GF-D8 (cell line): ENCODE measurements around the gene UBE2U.
A peak's percentile ranks its signal among the peaks of the same experiment; 100 is the strongest.

ENCODE experiments used
- DNase-seq: peaks from one replicate; lab custom pipeline; 2025; lab: John Stamatoyannopoulos, UW

Gene UBE2U, protein sequence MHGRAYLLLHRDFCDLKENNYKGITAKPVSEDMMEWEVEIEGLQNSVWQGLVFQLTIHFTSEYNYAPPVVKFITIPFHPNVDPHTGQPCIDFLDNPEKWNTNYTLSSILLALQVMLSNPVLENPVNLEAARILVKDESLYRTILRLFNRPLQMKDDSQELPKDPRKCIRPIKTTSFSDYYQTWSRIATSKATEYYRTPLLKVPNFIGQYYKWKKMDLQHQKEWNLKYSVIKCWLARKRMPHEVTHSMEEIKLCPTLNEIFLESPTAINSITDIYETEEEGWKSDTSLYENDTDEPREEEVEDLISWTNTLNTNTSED

DNA sequence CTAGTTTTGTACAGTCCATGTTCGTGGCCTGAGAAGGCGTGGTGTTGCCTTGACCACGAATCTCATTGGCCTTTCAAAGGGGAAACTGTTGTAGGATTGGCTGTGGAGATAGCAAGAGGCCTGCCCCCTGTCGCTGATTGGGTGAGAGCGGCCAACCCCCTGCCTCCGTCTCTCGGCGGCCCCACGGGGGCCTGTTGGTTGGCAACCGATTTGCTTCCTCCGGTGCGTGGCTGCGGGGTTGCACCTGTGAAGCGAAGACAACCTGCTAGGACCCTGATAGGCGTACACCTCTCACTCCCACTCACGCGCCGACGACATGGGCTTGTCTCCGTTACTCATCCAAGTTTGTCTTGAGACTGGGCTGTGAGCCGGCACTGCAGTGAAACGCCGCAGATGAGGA is at the start of gene UBE2U:
Gene UBE2U, plus strand, starts transcription at position 204 of the 400 bp plus-strand sequence. CDS start 428 bp downstream, outside the sequence.
- DNase-seq, result no peak

DNA sequence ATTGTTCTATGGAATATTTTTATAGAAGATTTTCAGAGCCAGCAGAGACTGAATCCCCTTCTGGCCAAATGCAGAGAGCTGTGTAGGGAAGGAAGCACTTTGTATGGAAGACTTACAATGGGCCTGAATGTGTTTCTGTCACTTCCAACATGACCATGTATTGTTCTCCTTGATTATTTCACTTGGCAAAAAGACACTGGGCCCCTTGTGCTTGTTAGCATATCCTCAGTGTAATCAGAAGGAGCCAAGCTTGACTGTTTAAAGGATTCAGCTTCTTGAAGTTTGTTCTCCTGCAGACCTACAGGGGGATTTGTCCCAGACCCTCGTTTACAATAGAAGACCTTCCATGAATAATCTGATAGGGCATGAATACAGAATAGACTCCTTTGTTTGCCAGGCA is 48.1 kb upstream of the UBE2U start:
- DNase-seq, result no peak

DNA sequence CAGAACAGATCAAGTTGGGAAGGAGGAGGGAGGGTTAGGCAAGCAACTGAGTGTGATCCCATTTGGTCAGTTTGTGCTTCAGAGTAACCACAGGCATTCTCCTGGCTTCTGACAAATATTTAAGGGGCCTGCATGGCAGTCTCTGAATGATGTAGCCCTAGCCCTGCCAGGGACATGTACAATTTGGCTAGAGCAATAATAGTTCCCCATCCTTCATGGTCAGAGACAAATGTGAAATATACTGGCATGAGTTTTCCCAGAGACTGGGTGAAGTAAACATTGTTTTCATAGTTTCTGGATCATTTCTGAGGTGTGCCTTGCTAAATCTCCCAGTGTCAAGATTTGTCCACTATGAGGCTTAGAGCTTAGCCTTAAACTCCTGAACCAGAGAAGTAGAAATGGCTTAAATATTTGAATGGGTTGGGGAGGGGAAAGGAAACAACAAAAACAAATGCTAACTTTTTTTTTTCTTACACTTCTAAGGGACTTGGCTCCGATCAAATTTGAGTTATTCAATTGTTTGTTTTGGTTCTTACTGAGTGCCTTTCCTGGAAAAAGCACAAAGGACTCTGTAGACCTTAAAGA is 42.0 kb upstream of the UBE2U start:
- DNase-seq, result no peak

DNA sequence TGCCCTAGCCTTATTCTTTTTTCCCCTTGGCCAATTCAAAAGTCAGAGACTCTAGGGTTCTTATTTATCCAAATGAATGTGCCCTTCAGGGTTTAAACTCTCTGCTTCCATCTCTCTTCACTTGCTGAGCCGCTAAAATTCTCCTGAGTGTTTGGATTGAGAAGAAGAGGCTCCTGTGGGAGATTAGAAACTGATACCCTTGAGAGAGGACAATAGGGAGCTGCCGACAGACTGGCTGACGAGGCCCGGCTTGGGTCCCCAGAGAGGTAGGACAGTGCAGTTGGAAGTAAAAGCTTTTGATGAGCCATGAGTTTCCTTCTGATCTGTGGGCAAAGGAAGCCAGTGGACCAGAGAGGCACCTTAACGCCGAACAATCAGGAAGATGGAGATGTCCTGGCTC is 41.3 kb upstream of the UBE2U start:
- no peak for DNase-seq

DNA sequence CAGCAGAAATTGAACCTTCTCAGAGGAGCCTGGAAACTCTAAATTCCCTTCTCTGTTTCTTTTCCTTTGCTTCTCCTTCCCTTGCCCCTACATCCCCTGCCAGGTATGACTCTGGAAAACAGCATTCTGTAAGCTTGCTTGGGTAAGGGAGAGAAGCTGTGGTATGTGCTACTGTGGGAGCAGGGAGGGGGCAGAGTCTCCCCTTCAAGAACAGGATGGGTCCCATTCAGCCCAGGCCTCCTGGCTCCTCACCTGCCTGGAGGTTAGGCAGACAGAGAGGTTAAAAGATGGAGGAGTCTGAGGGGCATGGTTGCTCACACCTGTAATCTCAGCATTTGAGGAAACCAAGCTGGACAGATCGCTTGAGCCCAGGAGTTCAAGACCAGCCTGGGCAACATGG is 40.6 kb upstream of the UBE2U start:
- no peak for DNase-seq

DNA sequence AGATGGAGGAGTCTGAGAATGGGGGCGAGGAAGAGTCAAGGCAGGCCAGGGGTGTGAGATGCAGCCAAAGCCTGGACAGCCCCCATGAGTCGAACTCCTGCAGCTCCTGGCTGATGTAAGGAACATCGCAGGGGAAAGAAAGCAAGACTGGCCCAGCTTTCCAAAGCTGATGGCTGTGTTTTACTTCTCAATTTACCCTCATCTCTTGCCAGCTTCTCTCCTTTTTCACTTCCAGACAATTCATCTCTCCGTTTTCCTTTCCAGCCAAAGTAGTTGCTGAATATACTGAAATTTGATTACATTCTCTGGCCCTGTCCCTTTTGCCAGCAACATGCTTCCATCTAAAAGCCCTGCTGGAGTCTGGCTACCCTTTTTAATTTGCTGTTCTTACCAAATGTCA is 40.0 kb upstream of the UBE2U start:
- no peak for DNase-seq

DNA sequence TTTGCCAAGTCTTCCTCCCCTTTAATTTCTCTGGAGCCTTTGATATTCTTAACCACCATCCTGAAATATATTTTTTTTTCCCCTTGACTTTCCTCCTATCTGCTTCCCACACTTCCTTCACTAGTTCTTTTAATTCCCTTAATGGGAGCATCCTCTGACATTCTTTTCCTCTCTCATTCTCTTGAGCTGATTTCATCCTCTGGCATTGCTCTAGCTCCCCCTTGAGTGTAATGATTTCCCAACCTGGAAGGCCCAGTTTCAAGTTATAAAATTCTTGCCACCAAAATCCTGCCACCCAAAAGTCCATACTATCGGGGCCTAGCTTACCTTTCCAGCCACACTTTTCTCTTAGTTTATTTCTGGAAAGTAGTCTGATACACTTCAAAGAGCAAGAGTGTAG is 39.5 kb upstream of the UBE2U start:
- no peak for DNase-seq

DNA sequence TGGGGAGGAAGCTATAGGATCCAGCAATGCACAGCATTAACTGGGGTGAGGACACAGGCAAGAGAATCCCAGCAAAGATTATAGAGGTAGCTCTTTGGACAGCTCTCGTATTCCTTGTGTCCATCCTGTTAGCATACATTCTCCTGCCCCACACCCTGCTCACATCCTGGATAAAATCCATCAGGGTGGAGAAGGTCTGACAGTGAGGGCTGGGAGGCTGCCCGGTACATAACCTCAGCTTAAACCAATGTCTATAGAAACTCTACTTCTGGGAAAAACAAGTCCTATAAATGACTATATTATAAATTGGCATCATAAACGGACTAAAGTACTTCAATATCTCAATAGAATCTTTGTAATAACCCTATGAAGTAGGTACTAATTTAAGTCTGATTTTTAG is 36.8 kb upstream of the UBE2U start:
- no peak for DNase-seq

DNA sequence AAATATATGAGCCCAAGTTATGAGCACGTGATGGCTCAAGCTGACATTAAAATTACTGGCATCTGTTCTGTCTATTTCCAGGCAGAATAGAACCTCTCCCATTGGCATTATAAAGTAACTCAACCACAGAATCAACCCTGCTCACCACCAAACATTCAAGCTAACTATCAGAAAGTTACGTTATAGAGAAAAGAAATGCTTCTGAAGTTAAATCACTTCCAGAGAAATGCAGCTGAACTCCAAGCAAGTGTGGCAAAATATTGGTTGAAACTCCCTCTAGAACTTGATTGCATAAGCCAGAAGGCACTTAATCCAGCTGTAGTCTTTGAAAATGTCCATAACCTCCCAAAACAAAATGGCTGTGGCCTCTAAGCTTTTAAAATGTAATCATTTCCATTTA is 36.2 kb upstream of the UBE2U start:
- DNase-seq, result no peak

DNA sequence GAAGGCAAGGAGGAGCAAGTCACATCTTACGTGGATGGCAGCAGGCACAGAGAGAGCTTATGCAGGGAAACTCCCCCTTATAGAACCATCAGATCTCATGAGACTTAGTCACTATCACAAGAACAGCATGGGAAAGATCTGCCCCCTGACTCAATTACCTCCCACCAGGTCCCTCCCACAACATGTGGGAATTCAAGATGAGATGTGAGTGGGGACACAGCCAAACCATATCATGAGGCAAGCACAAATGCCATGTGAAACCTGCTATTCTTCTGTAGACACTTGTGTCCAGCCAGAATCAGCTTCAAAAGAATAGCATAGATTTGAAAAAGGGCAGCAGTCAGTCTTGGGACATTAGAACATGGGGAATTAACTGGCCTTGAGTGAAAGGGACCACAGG is 32.2 kb upstream of the UBE2U start:
- DNase-seq, result no peak

DNA sequence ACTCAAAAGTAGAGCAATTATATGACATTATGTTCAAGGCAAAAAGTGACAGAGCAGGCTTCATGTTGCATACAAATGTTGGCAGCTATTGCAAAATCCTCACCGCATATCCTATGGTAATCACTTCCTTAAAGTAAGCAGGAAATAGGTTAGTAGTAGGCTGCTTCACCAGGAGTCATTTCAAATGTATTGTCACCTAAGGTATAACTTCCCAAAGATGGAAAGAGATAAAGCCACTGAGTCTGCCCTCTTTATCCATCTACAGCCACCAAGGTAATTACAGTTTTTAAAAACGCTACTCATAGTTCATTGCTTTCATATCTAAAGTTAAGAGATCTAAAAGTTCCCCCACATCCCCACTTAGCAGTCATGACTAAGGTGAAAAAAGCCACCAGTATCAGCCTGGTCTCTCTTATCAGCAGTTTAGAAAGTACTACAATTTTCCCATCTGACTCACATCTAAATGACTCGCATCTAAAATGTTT is 31.6 kb upstream of the UBE2U start:
- peak; percentile 62 for DNase-seq

DNA sequence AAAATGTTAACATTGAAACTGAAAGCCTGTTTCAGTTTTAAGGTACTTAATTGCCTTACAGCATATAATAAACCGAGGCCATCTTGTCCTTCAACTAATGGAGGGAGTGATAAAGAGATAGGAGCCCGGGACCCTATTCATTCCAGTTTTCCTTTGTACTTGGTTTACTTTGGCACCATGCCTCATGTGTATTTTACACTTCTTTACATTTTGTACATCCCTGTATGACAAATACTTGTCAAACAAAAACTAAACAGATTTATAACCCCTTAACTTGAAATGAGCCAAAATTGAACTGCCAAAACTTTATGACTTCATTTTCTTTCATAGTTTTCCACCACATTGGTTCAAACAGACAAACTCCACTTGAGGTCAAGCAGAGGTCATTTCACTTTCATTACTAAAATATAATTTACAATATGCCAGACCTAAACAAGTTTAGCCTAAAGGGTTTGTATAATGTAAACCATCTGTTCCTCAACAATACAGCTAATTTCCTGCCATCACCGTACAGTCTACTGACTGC is 30.9 kb upstream of the UBE2U start:
- DNase-seq, result no peak

DNA sequence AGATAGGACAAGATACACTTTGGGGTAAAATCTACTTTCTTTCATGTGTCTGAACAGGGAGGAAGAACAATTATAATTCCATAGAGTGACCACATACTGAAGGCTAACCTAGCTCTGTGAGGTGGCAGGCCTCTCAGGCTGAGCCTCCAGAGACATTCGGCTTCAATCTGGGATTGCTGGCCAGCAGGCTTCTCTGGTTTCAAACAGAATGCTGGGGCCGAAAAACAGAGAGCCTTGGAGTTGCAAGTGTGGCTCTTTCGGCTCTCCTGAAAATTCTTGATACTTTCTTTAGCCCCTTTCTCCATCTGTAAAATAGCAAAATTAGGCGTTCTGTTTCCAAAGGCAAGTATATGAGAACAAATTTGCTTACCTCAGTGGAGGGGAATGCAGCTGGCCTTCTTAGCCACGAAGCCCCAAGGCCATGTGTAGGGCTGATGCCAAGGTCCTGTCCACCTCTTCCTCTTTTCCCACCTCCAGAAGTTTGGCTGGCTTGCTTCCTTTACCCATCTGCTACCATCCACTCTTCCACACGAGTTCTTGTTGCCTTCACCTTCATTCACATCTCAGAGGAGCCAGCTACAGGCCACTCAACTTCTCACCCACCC is 30.0 kb upstream of the UBE2U start:
- DNase-seq, result no peak

DNA sequence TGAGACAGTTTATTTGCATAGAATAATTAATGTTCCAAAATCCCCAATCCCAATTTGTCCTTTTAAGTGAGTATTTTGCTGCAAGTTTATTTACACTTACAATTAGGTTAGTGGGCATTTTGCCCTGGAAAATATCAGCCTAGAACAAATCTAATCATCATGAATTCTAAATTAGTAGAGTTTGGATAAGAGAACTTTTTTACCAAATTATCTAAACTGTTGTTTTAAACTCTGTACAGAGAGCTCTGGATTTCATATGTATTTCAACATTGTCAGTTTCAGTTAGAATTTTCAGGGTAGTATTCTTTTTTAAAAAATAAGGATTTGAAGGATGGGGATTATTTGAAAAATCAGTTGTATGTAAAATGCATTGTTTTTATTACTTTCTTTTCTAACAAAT is 27.8 kb upstream of the UBE2U start:
- DNase-seq, result no peak

DNA sequence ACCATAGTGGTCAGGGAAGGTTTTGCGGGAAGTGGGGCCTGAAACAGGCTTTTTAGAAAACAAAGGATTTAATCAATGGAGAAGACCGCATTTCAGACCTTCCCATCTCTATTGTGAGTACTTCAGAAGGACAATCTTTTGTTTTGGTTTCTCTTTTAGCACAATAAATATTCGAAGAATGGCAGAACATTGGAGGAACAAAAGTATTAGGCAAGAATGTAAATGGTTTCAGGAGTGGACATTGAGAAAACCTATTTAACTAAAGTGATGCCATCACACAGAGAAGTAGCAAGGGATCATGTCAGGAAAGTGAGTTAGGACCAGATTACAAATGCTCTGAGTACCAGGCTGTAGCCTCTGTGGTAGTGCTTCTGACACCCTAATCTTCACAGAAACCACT is 26.8 kb upstream of the UBE2U start:
- DNase-seq, result no peak

DNA sequence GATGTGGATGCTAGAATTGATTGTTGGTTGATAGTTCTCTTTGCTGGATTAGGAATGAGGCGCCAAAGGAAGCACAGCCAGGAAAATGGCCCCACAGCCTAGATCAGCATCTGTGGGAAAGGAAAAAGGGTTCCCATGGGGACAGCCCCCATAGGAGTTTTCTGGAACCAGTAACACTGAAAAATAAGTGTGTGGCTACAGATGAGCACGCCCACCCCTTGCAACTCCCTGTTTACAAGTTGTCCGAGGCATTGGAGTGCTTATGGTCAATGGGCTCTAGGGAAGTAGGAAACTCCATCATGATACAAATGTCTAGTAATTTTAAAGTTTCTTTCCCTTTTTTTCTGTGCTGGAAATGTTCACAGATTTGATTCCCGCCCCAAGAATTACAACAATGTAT is 23.8 kb upstream of the UBE2U start:
- no peak for DNase-seq

DNA sequence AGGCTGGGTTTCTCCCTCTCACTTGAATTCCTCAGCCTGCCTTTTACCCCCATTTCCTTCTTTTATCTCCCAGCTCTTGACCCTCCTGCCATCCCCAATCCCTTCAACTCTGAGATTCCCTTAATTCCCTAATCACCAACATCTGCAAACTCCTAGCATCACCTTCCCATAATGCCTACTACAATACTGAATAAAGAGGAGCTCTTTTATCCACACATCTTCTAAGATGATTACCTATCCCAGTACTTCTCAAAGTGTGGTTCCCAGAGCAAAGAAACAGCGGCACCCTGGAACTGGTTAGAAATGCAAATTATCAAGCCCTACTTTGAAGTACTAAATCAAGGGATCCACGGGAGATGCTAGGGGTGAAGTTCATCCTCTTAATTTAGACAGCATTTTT is 21.2 kb upstream of the UBE2U start:
- no peak for DNase-seq

DNA sequence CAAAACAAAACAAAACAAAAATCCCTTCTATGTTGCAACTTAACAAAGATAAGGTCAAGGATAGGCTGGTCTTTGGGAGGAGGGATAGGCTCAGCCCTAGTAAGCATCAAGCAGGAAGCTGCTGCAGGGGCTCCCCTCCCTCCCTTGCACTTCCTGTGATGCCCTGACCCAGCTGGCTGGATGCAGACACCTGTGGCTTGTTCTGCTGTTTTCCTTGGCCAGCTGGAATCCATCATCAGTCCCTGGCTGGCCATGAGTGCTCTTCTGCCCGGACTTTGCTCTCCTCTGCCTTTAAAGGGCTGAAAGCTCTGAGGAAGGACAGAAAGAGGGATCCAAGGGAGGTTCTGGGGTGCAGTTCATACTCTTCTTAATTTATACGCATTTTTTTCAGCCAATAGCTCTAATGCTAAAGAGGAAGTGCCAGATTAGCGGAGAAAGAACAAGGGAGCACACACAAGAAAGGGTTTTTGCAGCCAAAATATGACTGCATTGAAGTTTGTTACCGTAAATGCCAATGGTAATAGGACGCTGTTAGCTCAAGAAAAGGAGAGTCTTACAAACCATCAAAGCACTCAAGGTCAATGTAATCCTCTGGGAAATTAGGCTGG is 19.9 kb upstream of the UBE2U start:
- no peak for DNase-seq

DNA sequence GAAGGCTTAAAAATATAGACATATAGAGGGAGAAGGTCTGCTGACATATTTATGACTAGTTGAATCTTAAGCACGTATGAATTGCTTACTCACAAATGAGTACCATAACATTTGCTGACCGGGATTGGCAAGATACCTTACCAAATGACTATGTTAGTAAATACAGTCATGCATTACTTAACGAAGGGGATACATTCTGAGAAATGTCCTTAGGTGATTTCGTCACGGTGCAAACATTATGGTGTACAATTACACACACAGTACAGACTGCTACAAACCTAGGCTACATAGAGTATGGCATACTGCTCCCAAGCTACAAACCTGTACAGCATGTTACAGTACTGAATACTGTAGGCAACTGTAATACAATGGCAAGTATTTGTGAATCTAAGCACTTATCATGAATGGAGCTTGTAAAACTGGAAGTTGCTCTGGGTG is 19.4 kb upstream of the UBE2U start:
- DNase-seq, result no peak

DNA sequence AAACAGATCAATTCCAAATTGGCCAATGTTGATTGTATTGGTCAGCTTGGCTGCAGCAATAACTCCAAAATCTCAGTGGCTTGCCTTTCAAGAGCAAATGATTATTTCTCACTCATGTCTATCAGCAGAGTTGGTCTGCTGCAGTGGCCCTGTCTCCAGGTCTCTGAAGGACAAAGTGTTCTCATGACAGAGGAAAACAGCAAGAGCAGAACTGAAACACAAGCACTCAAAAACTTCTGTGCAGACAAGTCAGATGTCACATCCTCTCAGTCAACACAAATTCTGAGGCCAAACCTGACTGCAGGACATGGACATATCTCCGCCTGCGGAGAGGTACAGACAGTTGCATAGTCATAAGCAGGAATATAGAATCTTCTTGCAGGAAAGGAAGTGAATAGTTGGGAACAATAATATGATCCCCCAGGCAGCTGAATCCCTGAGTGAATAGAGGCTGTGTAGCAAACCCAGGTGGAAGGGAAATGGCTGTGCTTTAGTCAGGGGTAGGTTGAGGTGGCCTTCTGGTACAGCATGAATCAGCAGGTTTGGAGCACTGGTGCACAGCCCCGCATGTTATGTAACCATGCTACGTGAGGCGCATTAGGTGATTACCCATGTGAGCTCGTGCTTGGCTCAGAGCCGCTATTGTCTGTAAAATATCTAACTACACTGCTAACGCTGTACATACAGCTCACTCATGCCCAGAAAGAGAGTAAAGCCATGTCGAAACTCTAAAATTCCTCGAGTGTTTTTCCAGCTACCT is 17.1 kb upstream of the UBE2U start:
- no peak for DNase-seq

DNA sequence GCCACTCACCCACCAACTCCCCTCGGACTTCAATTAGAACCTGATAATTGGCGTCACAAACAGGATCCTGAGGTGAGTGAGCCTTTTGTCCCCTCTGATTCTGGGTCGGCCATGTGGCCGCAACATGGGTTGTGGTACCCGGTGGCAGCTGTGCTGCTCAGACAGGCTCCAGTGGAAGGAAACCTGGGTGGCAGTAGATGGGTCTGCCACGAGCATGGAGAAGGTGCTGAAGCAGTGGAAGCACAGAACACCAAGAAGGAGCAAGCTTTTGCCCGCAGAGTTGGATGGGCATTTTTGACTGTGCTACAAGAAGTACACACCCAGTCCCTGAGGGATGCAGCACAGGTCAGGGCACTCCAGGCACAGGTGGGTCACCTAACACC is 16.5 kb upstream of the UBE2U start:
- no peak for DNase-seq

DNA sequence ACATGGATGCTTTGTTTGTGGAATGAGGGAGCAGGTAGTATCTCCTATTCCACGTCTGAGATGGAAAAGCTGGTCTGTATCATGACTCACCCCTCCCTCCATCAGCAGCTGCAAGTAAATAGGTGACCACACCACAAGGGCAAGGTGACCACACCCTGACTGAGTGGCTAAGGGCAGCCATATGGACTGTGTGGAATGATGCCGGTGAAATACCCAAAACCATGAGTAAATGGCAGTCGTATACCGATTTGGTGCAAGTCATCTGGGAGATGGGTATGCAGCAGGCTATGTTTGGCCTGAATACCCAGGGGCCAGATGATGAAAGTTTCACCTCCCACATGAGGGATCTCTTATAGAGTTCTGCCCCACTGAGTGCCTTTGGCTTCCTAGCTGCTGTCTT is 15.8 kb upstream of the UBE2U start:
- no peak for DNase-seq
